Vagina (tissue), 2 donors: Measurements from ENCODE around the gene TAS2R41.

Source experiments
- POLR2A ChIP-seq, 2 donors: fragments of 450-650 bp; IDR thresholded peaks; one replicate each; pipeline ENCODE4 v1.6.1; 2017; ENCODE audit warnings: antibody characterized with exemption in 2 of 2, mild to moderate bottlenecking in 2 of 2, moderate library complexity in 2 of 2
- POLR2AphosphoS5 ChIP-seq, 2 donors: sonication (generic); formaldehyde crosslinking; IDR thresholded peaks; one replicate each; pipeline ENCODE4 v1.9.0; 2017; ENCODE audit warnings: antibody characterized with exemption in 2 of 2, mild to moderate bottlenecking in 2 of 2, low read depth in 1 of 2; ENCODE audit not compliant: insufficient read depth in 1 of 2
- TF ChIP-seq, protein P1 (sequence below), 3 experiments: fragments of 450-650 bp in 2 of 3; fragments of 200-600 bp in 1 of 3; sonication (generic) in 1 of 3; IDR thresholded peaks; one replicate each; pipeline ENCODE4 v1.5.1; 2017 to 2019; ENCODE audit warnings: antibody characterized with exemption in 3 of 3, mild to moderate bottlenecking in 2 of 3, moderate library complexity in 2 of 3

- TF ChIP-seq, protein P1, sequence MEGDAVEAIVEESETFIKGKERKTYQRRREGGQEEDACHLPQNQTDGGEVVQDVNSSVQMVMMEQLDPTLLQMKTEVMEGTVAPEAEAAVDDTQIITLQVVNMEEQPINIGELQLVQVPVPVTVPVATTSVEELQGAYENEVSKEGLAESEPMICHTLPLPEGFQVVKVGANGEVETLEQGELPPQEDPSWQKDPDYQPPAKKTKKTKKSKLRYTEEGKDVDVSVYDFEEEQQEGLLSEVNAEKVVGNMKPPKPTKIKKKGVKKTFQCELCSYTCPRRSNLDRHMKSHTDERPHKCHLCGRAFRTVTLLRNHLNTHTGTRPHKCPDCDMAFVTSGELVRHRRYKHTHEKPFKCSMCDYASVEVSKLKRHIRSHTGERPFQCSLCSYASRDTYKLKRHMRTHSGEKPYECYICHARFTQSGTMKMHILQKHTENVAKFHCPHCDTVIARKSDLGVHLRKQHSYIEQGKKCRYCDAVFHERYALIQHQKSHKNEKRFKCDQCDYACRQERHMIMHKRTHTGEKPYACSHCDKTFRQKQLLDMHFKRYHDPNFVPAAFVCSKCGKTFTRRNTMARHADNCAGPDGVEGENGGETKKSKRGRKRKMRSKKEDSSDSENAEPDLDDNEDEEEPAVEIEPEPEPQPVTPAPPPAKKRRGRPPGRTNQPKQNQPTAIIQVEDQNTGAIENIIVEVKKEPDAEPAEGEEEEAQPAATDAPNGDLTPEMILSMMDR (IDR thresholded peaks at IDR 0.05): no peak
- TF ChIP-seq POLR2AphosphoS5 (IDR thresholded peaks at IDR 0.05; ENCODE audit: insufficient read depth in 1 of 2, low read depth in 1 of 2): no peak
- no peak for TF ChIP-seq POLR2A (IDR thresholded peaks at IDR 0.05)
Measured at GRCh38 chr7:143458681-143459080, 19.0 kb upstream of the TAS2R41 start.
